ENCODE measurements around the gene CXCL13.
"Not testable (repeated sequence)": the region's sequence is repeated elsewhere in the genome, so short reads cannot be mapped to it uniquely, and the experiment has no call there.

CXCL13 gene

GRCh38 chr4:77601614-77602187 is 3.9 kb upstream of the CXCL13 start:
- no peak for DNase-seq (ENCODE audit: low spot score)

GRCh38 chr4:77613267-77613666 is 7.6 kb downstream of the CXCL13 start:
- DNase-seq (ENCODE audit: low spot score) = no peak

- DNase-seq (ENCODE audit: low spot score) = no peak
These were observed 9.5 kb downstream of the CXCL13 start for GRCh38 chr4:77615153-77615552.

- no peak for DNase-seq (ENCODE audit: low spot score)
These were observed 11.6 kb downstream of the CXCL13 start for GRCh38 chr4:77617203-77617602.

- DNase-seq (ENCODE audit: low spot score) = peak; percentile 91
These were observed 13.0 kb downstream of the CXCL13 start for GRCh38 chr4:77618383-77619241.

GRCh38 chr4:77619408-77619807 is 13.8 kb downstream of the CXCL13 start:
- peak; percentile 80 for DNase-seq (ENCODE audit: low spot score)

- DNase-seq (ENCODE audit: low spot score) = no peak
These were observed 15.6 kb downstream of the CXCL13 start for GRCh38 chr4:77621254-77621653.

GRCh38 chr4:77623091-77623490 is 17.5 kb downstream of the CXCL13 start:
- no peak for DNase-seq (ENCODE audit: low spot score)

- DNase-seq (ENCODE audit: low spot score) = no peak
These were observed 18.6 kb downstream of the CXCL13 start for GRCh38 chr4:77624213-77624612.

GRCh38 chr4:77625485-77625884 is 19.9 kb downstream of the CXCL13 start:
- DNase-seq (ENCODE audit: low spot score) = no peak

GRCh38 chr4:77629885-77630284 is 24.3 kb downstream of the CXCL13 start:
- no peak for DNase-seq (ENCODE audit: low spot score)

- DNase-seq (ENCODE audit: low spot score) = no peak
These were observed 25.7 kb downstream of the CXCL13 start for GRCh38 chr4:77631276-77631675.

- DNase-seq (ENCODE audit: low spot score) = no peak
These were observed 28.6 kb downstream of the CXCL13 start for GRCh38 chr4:77634132-77634785.

- no peak for DNase-seq (ENCODE audit: low spot score)
These were observed 29.6 kb downstream of the CXCL13 start for GRCh38 chr4:77635246-77635645.

- DNase-seq (ENCODE audit: low spot score) = no peak
These were observed 30.3 kb downstream of the CXCL13 start for GRCh38 chr4:77635876-77636275.

- peak; percentile 42 for DNase-seq (ENCODE audit: low spot score)
These were observed 31.3 kb downstream of the CXCL13 start for GRCh38 chr4:77636902-77637301.

- not testable (repeated sequence) for DNase-seq (ENCODE audit: low spot score)
These were observed 38.4 kb downstream of the CXCL13 start for GRCh38 chr4:77644069-77644468.

GRCh38 chr4:77650787-77651186 is 45.2 kb downstream of the CXCL13 start:
- no peak for DNase-seq (ENCODE audit: low spot score)

- DNase-seq (ENCODE audit: low spot score) = no peak
These were observed 46.2 kb downstream of the CXCL13 start for GRCh38 chr4:77651820-77652219.

- peak; percentile 51 for DNase-seq (ENCODE audit: low spot score)
These were observed 46.7 kb downstream of the CXCL13 start for GRCh38 chr4:77652237-77652897.

- no peak for DNase-seq (ENCODE audit: low spot score)
These were observed 47.6 kb downstream of the CXCL13 start for GRCh38 chr4:77653162-77653758.

- not testable (repeated sequence) for DNase-seq (ENCODE audit: low spot score)
These were observed 54.7 kb downstream of the CXCL13 start for GRCh38 chr4:77660318-77660717.
